Stimulated activated CD4-positive, alpha-beta T cell treated with anti-CD3 and anti-CD28 coated beads, Interleukin-4, amount 100 ng/mL, for 48 hours (primary cell): ENCODE results near the gene HMX3.
A peak's percentile ranks its signal among the peaks of the same experiment; 100 is the strongest.

Experiments used
- DNase-seq, 2 donors: peaks; one replicate each; pipeline ENCODE4 v3.0.0-alpha.2; 2020; ENCODE audit warnings: low read depth in 2 of 2

Gene HMX3

DNA sequence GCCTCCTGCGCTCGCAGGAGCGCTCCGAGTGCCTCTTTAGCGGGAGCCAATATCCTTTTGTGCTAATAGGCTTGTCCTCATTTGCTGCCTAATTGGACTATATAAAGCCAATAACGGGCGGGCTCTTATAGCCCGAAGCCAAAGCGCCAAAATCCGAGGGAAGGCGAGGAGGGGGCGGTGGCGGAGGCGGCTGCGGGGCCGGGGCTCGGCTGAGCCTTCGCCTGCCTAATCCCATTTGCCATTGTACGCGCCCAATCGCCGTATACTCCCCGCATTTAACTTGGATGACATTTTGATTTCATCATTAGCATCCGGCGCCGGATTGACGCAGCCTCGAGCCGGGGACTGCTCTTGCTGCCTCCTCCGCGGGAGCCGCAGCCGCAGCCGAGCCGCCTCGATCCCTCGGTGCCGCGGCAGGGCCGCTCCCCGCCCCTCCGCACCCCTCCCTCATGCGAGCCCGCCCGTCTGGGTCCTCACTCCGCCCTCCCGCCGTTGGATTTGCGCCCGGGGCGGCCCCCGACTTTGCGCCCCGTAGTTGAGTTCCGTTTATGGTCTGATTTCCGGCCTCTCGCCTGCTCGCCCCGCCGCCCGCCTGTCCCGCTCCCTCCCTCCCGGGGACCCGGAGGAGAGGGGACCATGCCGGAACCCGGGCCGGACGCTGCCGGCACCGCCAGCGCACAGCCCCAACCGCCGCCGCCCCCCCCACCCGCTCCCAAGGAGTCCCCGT lies at the start of gene HMX3:
TSS of gene HMX3 (plus strand) at position 556 of the 727 bp plus-strand sequence. CDS start at position 637, 81 bp downstream.
- no peak for DNase-seq

DNA sequence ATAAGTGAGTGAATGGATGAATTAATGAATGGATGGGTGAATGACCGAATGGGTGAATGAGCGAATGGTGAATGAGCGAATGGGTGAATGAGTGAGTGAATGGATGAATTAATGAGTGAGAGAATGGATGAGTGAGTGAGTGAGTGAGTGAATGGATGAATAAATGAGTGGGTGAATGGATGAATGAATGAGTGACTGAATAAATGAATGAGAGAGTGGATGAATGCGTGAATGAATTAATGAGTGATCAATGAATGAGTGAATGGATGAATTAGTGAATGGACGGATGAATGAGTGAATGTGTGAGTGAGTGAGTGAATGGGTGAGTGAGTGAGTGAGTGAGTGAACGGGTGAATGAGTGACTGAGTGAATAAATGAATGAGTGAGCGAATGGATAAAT lies 49.5 kb upstream of the HMX3 start:
- DNase-seq: no peak

DNA sequence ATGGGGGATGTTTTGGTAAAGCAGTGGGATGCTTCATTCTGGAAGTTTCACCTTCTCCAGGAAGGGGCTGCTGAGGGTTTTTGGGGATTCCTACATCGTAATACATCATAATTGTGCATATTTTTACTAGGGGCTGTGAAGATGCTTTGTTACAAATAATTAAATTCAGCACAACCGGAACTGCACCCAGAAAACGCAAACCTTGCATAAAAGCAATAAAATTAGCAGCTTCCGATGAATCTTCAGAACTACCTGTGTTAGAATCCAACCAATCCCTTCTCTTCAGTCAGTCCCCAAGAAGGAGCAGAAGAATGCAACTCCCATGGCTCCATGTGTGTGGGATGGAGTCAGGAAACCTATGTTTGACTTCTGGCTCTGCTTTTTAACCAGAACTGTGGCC lies 48.4 kb upstream of the HMX3 start:
- no peak for DNase-seq

- DNase-seq: no peak
Measured at GRCh38 chr10:123087786-123088185, 48.0 kb upstream of the HMX3 start.

DNA sequence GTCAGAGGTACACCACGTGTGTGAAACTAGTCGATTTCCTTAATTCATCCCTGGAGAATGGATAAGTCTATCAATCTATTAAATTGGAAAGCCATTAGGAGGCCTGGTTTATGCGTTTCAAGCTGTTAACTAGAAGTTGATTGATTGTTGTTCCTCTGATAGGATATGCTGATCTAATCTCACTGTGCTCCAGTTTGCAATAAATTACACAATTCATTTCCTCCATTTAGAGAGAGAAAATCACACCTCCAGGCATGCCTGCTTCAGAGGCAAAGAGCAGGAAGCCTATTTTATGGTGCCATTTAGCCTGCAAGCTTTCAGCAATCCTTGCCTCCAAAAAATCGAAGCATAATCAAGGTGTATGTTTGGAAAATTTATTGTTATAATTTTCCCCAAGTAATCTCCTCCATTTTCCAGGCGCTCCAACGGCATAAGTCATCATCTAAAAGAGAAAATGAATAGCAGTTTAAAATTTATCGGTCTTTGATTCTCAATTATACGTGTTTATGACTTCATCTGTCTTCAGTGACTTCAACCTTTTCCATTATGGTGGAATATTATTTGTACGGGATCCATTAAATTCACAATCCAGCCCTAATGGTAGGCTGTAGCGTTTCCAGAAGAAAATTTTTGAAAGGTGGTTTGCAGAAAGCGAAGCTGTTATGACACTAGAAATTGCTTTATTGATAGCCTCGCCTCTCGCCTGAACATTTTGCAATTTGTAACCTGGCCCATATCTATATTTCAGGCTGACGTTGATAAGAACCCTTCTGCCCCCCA lies 42.9 kb upstream of the HMX3 start:
- DNase-seq: no peak

GRCh38 chr10:123093489-123093888 lies 42.3 kb upstream of the HMX3 start:
- DNase-seq: no peak

GRCh38 chr10:123096452-123096851 lies 39.3 kb upstream of the HMX3 start:
- DNase-seq: no peak

- DNase-seq: no peak
Measured at GRCh38 chr10:123097039-123097438, 38.7 kb upstream of the HMX3 start.

- no peak for DNase-seq
Measured at GRCh38 chr10:123100030-123100762, 35.6 kb upstream of the HMX3 start.

GRCh38 chr10:123101872-123102271 lies 33.9 kb upstream of the HMX3 start:
- DNase-seq: no peak

- no peak for DNase-seq
Measured at GRCh38 chr10:123102673-123103072, 33.1 kb upstream of the HMX3 start.

- no peak for DNase-seq
Measured at GRCh38 chr10:123103944-123104343, 31.8 kb upstream of the HMX3 start.

- DNase-seq: no peak
Measured at GRCh38 chr10:123109466-123109865, 26.3 kb upstream of the HMX3 start.

DNA sequence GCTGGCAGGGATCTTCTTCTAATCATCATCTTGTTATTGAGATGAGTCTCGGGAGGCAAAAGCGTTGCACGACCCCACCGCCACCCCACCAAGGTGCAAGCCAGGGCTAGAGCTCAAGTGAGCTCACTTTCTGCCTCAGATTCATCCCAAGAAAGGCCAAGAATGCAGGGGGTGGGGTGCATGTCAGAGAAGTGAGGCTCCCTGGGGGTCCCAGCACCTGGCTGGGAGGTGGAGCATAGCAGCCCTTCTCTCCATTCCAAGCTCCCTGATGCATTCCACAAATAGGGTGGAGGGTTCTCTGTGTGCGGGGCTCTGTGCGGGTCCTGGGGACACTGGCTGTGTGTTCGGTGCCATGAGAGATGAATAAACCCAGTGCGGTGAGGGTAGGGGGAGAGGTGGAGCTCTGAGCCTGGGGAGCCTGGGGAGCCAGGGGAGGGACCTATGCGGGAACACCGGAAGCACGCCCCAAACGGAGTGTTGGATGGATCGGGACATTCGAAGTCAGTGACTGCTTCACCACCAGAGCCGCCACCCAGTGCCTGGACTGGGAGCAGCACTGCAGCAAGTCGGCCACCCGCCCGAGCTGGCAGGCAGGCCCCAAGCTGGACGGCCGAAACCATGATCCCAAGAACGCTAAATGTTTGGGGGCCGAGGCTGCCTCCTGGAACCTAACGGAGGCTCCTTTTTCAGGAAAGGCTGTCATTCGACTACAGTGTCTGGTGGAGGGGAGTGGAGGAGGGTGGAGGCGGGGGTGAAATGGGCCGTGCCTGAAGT lies 17.9 kb upstream of the HMX3 start:
- DNase-seq: no peak

- no peak for DNase-seq
Measured at GRCh38 chr10:123119081-123119480, 16.7 kb upstream of the HMX3 start.

GRCh38 chr10:123126246-123126645 lies 9.5 kb upstream of the HMX3 start:
- DNase-seq: no peak

DNA sequence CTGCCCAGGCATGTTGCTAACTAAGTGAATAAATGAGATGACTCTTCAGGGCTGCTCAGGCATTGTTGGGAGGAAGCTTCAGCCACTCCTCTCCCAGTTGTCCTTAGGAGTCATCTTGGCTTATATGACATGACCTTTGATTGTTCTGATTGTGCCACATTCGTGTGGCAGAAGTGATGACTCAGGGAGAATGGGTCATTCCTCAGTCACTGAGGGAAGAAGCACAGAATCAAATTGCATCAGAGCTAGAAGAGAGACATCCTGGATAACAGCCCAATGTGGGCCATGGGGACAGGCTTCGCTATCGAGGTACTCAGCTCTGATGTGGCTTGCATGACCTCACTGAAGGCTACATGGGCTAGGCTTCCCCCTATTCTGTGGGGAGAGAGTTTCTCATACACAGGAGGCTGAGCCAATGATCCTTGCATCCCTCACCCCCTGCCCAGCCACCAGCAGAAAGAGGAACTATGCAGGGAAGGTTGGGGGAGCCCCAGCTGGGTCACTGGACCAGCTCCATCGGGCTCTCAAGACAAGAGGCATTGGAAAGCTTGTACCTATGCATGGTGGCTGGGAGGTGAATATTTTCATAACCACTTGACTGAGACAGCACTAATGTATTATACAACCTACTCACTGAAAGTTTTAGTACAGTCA lies 6.0 kb upstream of the HMX3 start:
- DNase-seq: no peak

DNA sequence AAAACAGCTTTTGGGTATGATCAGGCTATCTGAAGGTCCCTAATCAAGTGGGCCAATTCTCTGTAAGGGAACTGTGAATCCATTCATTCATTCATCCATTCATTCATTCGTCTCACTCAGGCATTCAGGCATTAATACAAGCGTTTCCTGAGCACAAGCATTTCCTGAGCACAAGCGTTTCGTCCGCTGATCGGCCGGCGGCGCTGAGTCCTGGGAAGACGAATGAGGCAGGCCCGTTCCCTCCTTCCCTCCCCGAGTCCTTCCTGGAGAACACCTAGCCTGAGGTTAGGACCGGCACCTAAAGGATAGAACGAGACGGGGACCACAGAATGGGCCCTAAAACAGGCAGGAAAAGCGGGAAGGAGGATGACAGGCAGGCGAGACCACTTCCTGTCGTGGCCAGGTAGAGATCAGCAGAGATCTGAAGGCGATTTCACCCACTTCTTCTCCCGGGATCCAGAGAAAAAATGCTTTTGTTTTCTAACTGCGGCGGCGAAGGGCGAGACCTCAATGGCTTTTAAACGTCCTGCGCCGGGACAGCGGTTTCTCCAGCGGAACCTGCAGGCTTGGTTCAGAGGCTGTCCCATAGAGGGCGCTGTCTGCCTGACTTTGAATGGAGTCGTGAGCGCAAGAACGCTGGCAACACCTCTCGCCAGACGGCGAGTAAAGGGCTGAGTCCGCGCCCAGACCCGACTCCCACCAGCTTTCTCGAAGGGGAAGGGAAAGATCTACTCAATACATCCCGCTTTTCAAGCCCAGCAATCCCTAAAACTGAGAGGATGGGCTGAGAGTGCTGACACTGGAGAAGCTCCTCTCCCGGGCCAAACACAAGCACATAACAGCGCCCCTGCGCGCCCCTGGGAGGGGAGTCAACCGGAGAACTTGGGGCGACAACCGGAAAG lies 2.9 kb upstream of the HMX3 start:
- peak; percentile 86 to 87 for DNase-seq

GRCh38 chr10:123133541-123134342 lies 2.0 kb upstream of the HMX3 start:
- no peak for DNase-seq
